NCI-H128 (cell line): ENCODE measurements around the gene ACACB.
"Not testable (repeated sequence)": the region's sequence is repeated elsewhere in the genome, so short reads cannot be mapped to it uniquely, and the experiment has no call there.

Source experiments
- DNase-seq: peaks from one replicate; lab custom pipeline; 2025; ENCODE audit not compliant: unreplicated experiment; lab: John Stamatoyannopoulos, UW

ACACB gene

GRCh38 chr12:109170324-109170723 lies 53.9 kb downstream of the ACACB start:
- no peak for DNase-seq

GRCh38 chr12:109172787-109173186 lies 56.4 kb downstream of the ACACB start:
- DNase-seq, result not testable (repeated sequence)

GRCh38 chr12:109173443-109174240 lies 57.3 kb downstream of the ACACB start:
- DNase-seq, result no peak

- no peak for DNase-seq
These were observed 58.1 kb downstream of the ACACB start for GRCh38 chr12:109174468-109174867.

GRCh38 chr12:109178532-109178931 lies 62.1 kb downstream of the ACACB start:
- no peak for DNase-seq

GRCh38 chr12:109179927-109180326 lies 63.5 kb downstream of the ACACB start:
- no peak for DNase-seq

- DNase-seq, result no peak
These were observed 65.9 kb downstream of the ACACB start for GRCh38 chr12:109182041-109182839.

- no peak for DNase-seq
These were observed 69.1 kb downstream of the ACACB start for GRCh38 chr12:109185441-109185840.

GRCh38 chr12:109186993-109187653 lies 70.7 kb downstream of the ACACB start:
- no peak for DNase-seq

- DNase-seq, result no peak
These were observed 71.8 kb downstream of the ACACB start for GRCh38 chr12:109188108-109188712.

GRCh38 chr12:109189291-109189690 lies 72.9 kb downstream of the ACACB start:
- DNase-seq, result no peak

- DNase-seq, result no peak
These were observed 75.3 kb downstream of the ACACB start for GRCh38 chr12:109191621-109192250.

- no peak for DNase-seq
These were observed 76.0 kb downstream of the ACACB start for GRCh38 chr12:109192358-109192757.

GRCh38 chr12:109193896-109194295 lies 77.5 kb downstream of the ACACB start:
- no peak for DNase-seq

GRCh38 chr12:109196332-109196731 lies 79.9 kb downstream of the ACACB start:
- no peak for DNase-seq

GRCh38 chr12:109197327-109197726 lies 80.9 kb downstream of the ACACB start:
- no peak for DNase-seq

- DNase-seq, result no peak
These were observed 82.9 kb downstream of the ACACB start for GRCh38 chr12:109199324-109199723.

- no peak for DNase-seq
These were observed 84.6 kb downstream of the ACACB start for GRCh38 chr12:109200825-109201495.

- DNase-seq, result no peak
These were observed 85.1 kb downstream of the ACACB start for GRCh38 chr12:109201496-109201885.

GRCh38 chr12:109202770-109203169 lies 86.4 kb downstream of the ACACB start:
- DNase-seq, result no peak
